Effector CD8-positive, alpha-beta T cell (primary cell): ENCODE data around the gene SIGMAR1.

Experiments used
- DNase-seq: peaks from one replicate; lab custom pipeline; 2025; lab: John Stamatoyannopoulos, UW

The SIGMAR1 gene

DNA sequence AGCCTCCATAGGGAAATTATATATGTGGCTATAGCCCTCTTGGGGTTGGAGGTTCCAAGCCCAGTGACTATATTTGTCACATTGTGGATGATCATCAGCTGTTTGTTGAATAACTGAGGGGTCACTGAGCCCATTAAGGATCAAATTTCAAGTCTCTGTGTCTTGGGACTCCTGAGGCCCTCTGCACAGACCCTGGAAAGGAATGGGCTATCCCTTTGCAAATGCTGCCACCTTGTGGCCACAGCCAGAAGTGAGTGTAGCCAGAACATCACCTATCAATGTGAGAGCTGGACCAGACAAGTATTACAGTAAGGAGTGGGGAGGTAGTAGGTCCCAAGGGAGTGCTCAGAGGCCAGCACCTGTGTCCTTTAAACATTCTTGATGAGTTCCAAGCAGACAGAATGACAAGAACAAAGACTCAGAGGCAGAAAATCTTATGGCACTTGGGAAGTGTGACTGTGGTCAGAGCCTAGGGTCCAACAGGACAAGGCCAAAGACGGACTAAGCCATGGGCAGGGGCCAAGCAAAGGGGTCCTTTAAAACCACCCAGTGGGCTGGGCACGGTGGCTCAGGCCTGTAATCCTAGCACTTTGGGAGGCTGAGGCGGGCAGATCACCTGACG is 33.9 kb downstream of the SIGMAR1 start:
- peak; percentile 75 for DNase-seq

DNA sequence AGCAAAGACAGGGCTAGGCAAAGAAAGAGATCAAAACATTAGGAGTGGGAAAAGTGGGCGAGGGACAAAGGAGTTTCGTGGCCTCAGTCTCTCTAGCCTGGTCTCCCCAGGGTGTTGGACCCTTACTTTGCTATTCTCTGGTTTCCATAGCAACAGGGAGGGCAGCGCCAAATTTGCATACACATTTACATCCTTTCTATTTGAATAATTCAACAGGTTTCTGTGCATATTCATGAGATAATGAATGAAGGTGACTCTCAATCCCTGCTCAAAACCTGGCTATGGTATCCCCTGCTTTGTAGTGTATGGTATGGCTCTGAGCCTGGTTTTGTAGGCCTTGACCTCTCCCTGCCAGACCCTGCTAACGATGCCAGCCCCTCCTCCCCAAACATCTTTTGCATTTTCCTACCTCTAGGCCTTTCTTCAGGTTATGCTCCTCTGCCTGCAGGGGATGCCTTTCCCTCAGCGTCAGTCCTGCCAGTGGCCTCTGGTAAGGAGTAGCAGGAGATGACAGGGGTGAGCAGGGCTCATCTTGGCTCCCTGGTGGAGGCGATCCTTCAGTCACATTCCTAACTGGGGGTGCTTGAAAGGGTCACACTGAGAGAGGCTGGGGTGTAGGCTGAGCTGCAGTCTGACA is 35.5 kb downstream of the SIGMAR1 start:
- no peak for DNase-seq

DNA sequence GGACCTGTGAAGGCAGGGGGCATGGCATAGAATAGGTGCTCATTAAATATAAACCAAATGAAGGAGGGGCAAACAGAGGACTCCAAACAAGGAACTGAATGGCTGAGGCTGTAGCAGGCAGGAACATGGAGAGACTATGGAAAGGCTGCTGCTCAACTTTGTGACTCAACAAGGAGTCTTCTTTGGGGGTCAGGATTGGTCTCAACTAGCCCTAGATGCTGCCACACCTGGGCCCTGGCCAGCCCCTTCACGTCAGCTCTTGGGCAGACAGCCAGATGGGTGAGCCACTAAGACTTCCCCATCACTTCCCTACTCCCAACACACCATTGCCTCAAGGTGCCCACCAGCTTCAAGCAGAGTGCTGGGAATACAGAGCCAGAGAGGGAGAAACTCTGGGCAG is 36.7 kb downstream of the SIGMAR1 start:
- DNase-seq, result no peak

DNA sequence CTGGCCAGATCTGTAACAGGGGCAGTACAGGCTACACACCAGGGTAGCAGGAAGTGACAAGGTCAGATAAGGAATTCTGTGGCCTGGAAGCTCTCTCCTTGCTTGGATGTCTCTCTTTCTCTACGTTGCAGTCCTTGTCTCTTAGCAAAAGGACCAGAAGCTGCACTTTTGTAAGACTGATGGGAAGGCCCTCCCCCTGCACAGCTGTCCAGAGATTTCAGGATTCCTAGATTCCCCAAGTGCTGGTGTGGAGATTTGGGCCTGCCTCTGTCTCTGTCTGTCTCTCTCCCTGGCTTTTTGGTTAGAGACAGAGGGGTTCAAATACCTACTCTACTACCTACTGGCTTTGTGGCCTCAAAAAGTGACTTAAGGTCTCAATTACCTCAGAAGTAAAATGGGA is 38.0 kb downstream of the SIGMAR1 start:
- no peak for DNase-seq

DNA sequence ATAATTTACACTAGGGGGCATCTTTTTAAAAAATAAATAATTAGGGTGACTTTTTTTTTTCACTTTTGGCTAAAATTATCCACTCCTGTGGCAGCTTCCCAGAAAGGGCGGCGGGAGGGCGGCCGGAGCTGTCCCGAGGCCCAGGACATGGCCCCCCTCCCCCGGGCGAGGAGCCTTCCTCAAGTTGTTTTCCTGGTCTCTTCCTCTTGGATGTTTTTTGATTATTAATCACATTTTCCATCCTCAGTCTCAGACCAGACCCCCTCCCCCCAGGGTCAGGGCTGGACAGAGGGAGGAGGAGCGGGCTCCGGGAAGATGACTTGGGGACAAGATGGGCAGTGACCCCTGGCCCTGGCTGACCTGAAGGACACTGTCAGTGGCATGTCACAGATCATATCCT is 43.4 kb downstream of the SIGMAR1 start:
- no peak for DNase-seq

DNA sequence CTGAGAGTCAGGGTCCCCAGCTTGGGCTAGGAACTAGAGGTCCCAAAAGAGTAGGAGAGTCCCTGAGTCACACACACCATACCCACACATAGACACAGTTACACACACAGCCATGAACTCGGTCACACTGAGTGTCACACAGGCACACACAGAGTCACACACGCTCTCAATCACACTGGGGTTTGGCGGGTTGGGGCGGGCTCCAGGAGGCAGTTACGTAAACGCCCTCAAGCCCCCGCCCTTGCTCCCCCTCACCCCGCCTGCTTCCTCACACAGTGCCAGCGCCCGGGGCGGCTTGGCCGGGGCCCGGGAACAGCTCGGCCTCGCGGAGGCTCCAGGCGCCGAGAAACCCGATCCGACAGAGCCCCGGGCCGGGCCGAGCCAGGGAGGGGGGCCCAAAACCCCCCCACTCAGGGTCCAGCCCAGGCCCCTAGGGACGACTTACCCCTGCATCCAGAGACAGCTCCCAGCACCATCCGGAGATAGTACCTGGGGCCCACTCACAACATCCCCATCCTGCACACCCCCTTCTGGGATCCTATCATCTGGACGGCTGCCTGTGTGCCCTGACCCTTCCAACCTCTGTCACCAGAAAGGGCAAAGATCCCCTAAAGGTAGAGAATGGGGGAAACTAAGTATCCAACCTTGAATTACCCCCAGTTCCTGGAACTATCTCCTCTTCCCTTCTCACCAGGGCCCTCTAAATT is 44.5 kb downstream of the SIGMAR1 start:
- no peak for DNase-seq

DNA sequence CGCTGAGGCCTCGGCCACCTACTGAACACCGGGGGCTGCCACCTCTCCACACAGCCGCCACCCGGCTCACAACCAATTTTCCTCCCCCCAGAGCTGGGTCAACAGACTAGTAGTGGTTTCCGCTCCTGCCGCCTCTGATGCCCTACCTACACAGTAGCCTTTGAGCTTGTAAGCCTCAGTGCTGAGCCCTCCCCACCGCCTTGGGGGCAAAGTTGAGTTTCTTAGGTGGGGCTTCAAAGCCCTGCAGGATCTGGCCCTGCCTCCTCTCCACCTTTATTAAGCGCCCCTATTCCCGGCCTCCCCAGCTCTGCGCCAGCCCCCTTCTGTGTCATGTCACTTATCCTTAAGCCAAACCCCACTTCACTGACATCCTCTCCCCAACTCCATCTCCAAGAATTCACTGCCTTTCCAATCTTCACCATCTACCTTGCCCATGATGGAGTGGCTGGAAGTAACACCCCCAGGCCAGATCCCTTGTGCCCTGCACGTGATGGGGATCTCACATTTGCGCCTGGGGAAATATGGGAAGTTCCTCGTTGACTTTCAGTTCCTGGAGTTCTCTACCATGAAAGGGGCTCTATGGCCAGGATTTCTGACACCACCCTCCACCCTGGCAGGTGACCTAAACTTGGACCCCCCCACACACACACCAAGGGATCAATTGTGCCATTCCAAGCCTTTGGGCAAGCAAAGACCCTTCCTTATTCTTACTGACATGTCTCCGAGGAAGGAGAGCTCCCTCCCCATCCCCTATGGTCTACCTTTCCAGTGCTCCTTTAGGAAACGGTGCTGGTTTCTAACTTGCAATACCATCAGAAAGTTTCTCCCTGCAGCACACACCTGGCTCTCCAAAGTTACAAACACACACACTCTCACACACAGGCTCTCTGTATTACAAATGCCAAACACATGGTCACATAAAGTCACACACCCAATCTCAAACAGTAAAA is 45.4 kb downstream of the SIGMAR1 start:
- DNase-seq, result no peak

DNA sequence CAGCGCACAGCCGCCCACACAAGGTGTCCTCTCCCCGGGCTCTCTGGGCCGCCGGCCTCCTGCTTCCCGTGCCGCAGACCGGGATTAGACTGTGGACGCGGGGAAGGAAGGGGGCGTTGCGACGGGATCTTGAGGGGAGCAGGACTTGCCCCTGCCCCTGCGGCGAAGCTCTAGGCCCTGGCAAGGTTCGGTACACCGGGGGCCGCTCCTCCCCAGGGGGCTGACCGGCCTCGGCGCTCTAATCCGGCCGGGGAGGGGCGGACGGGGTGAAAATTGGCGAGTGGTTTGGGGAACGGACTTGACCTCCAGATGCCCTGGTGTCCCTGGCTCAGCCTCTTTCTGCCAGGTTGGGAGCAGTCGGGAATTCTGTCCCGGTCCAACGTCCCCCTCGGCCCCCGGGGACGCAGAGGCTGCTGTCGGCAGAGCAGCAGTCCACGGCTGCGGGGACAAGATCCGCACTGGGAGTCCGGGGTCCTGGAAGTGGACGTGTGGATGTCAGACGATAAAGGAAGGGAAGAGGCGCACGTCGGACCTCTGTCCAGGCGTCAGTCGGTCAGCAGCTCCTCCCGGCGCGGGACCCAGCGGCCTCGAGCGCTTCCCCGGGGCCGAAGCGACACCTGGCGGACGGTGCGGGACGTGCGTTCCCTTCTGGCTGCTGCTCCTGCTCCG is 46.2 kb downstream of the SIGMAR1 start:
- DNase-seq, result peak; percentile 63

DNA sequence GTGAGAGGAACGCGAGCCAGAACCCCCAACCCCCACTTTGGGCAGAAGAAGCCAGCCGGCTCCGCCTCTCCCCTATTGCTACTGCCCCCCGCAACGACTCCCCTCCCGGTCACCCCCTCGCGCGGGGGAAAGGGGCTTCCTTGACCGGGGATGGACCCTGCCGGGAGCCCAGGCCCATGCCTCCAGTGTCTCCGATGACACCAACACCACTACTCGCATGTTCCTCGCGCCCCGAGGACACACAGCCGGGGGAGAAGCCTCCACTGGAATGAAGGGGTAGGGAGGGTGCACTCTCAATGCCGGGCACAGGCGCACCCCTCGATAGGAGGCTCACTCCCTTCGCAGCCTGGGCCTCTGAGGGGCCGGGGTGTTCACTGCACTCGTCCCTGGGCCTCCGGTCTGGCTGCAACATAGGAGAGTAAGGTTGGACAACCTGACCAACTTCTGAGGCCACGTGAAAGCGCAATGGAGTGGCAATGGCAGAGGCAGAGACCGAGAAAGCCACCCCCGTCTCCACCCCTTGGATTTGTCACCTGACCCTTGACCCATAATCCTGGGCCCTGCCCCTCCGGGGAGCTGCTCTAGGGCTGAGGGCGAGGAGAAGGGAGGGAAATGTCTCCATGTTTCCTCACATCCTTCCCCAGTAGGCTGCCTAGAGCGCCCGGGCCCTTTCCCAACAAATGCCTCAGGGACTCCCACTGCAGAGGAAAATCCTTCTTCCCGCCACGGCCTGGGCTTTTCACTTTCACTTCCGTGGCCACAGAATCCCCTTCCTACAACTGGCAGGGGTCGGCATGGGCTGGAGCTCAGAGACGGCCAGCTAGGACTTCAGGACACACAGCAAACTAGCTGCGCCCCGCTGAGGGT is 47.0 kb downstream of the SIGMAR1 start:
- no peak for DNase-seq

DNA sequence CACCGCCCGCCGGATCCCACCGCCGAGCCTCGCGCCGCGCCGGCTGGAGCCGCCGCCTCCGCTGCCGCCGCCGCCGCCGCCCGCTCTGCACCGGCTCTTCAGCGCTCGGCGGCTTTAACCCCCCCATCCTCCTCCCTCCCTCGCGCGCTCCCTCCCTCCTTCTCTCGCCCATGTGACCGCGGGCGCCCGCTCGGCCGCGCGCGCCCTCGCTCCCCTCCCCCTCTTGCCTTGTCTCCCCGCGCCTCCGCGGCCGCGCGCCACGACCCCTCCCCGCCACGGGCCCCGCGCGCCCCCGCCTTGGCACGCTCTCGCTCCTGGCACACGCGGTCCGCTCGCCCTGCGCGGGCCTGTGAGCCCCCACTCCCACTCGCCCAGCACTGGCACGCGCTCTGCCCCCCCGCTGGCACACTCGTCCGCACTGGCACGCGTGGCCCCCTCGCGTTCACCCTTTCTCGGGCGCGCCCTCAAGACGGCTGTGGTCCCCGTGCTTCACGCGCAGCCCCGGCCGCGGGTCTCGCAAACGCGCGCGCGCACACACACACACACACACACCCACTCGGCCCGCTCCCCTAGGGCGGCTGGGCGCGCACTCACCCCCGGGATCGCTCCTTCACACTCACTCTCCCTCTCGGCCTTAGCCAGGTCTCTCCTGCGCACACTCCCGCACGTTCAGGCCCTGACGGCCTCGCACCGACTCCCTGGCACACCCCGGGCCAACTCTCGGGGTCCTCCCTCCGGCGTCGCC is 47.8 kb downstream of the SIGMAR1 start, which contains the start of gene CNTFR:
Gene CNTFR, minus strand, starts transcription at position 89 of the 745 bp plus-strand sequence. CDS start 20,743 bp downstream, outside the sequence.
- no peak for DNase-seq

DNA sequence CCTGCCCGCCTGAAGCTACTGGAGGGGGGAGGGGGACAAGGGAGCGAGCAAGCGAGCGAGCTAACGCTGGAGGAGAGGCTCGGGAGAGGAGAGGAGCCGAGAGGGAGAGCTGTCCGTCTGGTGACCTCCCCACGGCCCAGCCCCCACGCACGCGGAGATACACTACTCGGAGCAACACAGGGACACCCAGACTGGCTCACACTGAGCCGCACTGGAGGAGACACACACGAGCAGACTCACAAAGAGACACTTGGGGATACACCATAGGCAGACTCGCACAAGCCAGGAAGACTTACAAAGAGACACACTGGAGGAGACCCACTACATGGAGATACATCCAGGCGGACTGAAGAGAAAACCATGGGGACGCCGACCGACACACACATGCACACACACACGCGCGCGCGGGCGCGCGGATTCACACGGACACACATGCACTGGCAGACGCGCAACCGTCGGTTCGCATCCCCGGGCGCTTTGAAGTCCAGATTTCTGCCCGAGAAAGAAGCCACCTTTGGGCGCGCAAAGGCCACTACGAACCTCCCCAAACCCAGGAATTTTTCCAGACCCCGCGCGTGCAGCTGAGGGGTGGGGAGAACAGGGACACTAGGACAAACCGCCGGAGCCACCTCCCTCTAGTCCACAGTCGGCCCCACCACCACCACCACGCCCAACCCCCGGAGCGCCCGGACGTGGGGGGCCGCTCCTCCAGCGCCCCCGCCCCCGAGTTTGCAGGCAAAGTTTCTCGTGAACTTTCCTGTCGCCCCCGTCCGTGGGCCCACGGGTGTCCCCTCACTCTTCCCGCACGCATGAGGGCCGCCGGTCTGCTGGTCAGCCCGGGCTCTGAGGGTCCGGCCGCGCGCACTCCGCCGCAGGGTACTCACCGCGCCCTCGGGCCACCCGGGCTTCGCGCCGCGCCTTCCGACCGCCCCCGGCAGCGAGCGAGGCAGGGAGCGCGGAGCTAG is 48.6 kb downstream of the SIGMAR1 start:
- DNase-seq, result no peak

DNA sequence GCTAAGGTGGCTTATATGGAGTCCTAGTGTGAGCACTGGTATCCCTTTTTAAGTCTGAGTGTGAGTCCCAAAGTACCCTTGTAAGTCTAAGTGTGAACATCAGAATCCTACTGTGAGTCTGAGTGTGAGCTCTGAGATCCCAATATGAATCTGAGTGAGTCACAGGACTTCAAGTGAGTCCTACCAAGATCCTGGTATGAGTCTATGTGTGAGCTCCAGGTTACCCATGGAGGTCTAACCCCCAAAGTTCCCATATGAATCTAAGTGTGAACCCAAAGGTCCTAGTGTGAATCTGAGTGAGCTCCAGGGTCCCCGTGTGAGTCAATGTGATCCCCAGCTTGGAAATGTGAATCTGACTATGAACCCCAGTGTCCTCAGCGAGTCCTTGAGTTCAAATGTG is 50.3 kb downstream of the SIGMAR1 start:
- no peak for DNase-seq

DNA sequence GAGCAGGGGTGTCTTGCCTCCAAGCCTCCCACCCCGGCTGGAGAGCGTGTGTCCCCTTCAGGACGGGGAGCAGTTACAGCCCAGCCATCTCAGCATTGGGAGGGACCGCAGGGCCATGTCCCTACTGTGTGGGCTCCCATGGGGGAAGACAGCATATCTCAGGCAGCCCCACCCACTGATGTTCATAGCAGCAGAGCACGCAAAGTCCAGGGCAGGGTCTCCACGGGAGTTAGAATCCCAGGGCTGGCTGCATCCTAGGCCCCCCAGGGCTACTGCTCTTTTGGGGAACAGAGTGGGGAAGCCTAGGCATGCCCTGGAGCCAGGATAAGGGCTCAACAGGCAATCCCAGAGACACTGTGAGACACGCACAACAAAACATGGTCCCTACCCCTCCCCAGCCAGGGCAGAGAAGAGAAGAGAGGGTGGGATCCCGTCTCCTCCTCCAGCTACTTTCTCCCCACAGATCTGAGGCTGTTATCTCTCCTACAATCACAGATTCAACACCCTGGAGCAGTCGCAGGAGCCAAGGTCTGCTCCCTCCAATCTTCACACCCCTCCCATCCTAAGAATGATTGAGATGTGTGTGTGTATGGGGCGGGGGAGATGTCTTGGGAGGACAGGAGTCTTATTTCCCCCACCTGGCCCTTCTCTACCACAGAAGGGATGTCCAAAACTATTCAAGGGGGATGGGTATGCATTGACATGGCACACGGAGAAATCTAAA is 51.5 kb downstream of the SIGMAR1 start:
- DNase-seq, result no peak

DNA sequence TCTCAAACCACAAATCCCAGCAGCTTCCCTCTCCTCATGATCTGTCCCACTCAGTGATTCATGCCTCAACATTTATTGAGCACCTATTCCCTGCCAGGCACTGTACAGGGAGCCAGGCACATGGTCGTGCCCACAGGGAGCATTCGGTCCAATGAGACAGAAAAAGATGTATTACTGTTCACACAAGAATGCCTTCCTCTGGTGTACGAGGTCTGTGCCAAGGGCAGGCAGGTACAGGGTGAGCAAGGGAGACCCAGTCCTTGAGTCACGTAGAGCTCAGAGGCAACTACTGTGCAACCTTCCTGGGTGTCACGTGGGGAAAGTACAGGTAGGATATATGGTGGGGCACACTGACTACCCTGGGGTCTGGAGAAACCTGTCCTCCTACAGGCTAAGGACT is 52.6 kb downstream of the SIGMAR1 start:
- DNase-seq, result no peak
